ENCODE measurements around the gene PPP1R3G. TPM values are rescaled to one million over a fixed set of nuclear protein-coding genes. Genes with fewer than 3 reads are reported as not detected.

Gene PPP1R3G
- total RNA-seq, 2 donors from 2014 or later, result not detected

GRCh38 chr6:5072440-5072839, 12.7 kb upstream of the PPP1R3G start:
- H3K4me1 ChIP-seq (ENCODE audit: control insufficient read depth, insufficient read depth, low read length), result no peaks in the 10 kb centered on the region
- DNase-seq, result no peak

GRCh38 chr6:5073992-5074391, 11.1 kb upstream of the PPP1R3G start:
- Histone ChIP-seq H3K9ac (ENCODE audit: extremely low read depth, low read length, poor library complexity, severe bottlenecking) (no peak overlapping the region), H3K9me3 (ENCODE audit: control insufficient read depth, low read length) (no peaks in the 10 kb centered on the region), H3K4me3 (ENCODE audit: low read length) (no peak overlapping the region), H3K4me1 (ENCODE audit: control insufficient read depth, insufficient read depth, low read length) (no peaks in the 10 kb centered on the region), H3K36me3 (ENCODE audit: control insufficient read depth, insufficient read depth, low read length) (no peaks in the 10 kb centered on the region), H3K27ac (ENCODE audit: low read depth, low read length) (no peak overlapping the region), H3K27me3 (ENCODE audit: control insufficient read depth, insufficient read depth, low read length, poor library complexity, severe bottlenecking) (no peaks in the 10 kb centered on the region)
- TF ChIP-seq CTCF (conservative IDR thresholded peaks at IDR 0.05), result no peak
- no peaks in the 10 kb centered on the region for H3K36me3 Mint-ChIP-seq (ENCODE audit: low read depth)
- H3K9me3 Mint-ChIP-seq, result peaks cover 2% of the 10 kb centered on the region
- WGBS, 2 experiments (ENCODE audit: insufficient coverage in 1 of 2, insufficient read length in 1 of 2), result 86% methylated on average over 2 to 3 of the region's 3 CpGs
- H3K4me3 Mint-ChIP-seq, result no peak overlapping the region
- no peak for DNase-seq
- H3K27me3 Mint-ChIP-seq (ENCODE audit: insufficient read depth), result peaks cover 8% of the 10 kb centered on the region
- no peak overlapping the region for H3K27ac Mint-ChIP-seq
- no peaks in the 10 kb centered on the region for H3K4me1 Mint-ChIP-seq

More at GRCh38 chr6:5072440-5072839, 12.7 kb upstream of the PPP1R3G start:
- Histone ChIP-seq H3K4me3 (ENCODE audit: low read length) (no peak overlapping the region), H3K9ac (ENCODE audit: extremely low read depth, low read length, poor library complexity, severe bottlenecking) (no peak overlapping the region), H3K9me3 (ENCODE audit: control insufficient read depth, low read length) (no peaks in the 10 kb centered on the region), H3K27me3 (ENCODE audit: control insufficient read depth, insufficient read depth, low read length, poor library complexity, severe bottlenecking) (no peaks in the 10 kb centered on the region), H3K36me3 (ENCODE audit: control insufficient read depth, insufficient read depth, low read length) (no peaks in the 10 kb centered on the region), H3K27ac (ENCODE audit: low read depth, low read length) (no peak overlapping the region)
- H3K27me3 Mint-ChIP-seq (ENCODE audit: insufficient read depth), result peaks cover 11% of the 10 kb centered on the region
- no peaks in the 10 kb centered on the region for H3K4me1 Mint-ChIP-seq
- no peak overlapping the region for H3K4me3 Mint-ChIP-seq
- peaks cover 1% of the 10 kb centered on the region for H3K36me3 Mint-ChIP-seq (ENCODE audit: low read depth)
- H3K9me3 Mint-ChIP-seq, result peaks cover 2% of the 10 kb centered on the region
- no peak for TF ChIP-seq CTCF (conservative IDR thresholded peaks at IDR 0.05)
- no peak overlapping the region for H3K27ac Mint-ChIP-seq
- whole genome bisulfite sequencing, 2 experiments (ENCODE audit: insufficient coverage in 1 of 2, insufficient read length in 1 of 2), result 86 to 91% methylated on average over 6 of the region's 7 CpGs

GRCh38 chr6:5076931-5077330, 8.2 kb upstream of the PPP1R3G start:
- WGBS, 2 experiments (ENCODE audit: insufficient coverage in 1 of 2, insufficient read length in 1 of 2), result 94% methylated on average over 11 of the region's 11 CpGs

More at GRCh38 chr6:5076931-5077330, 8.2 kb upstream of the PPP1R3G start:
- peaks cover 2% of the 10 kb centered on the region for H3K9me3 Mint-ChIP-seq
- peaks cover 25% of the 10 kb centered on the region for H3K27me3 Mint-ChIP-seq (ENCODE audit: insufficient read depth)
- H3K4me3 Mint-ChIP-seq, result no peak overlapping the region
- no peak for TF ChIP-seq CTCF (conservative IDR thresholded peaks at IDR 0.05)
- Histone ChIP-seq H3K9me3 (ENCODE audit: control insufficient read depth, low read length) (no peaks in the 10 kb centered on the region), H3K9ac (ENCODE audit: extremely low read depth, low read length, poor library complexity, severe bottlenecking) (no peak overlapping the region), H3K27ac (ENCODE audit: low read depth, low read length) (no peak overlapping the region), H3K27me3 (ENCODE audit: control insufficient read depth, insufficient read depth, low read length, poor library complexity, severe bottlenecking) (peaks cover 2% of the 10 kb centered on the region), H3K36me3 (ENCODE audit: control insufficient read depth, insufficient read depth, low read length) (no peaks in the 10 kb centered on the region), H3K4me3 (ENCODE audit: low read length) (no peak overlapping the region), H3K4me1 (ENCODE audit: control insufficient read depth, insufficient read depth, low read length) (no peaks in the 10 kb centered on the region)
- H3K36me3 Mint-ChIP-seq (ENCODE audit: low read depth), result no peaks in the 10 kb centered on the region
- H3K27ac Mint-ChIP-seq, result no peak overlapping the region
- H3K4me1 Mint-ChIP-seq, result no peaks in the 10 kb centered on the region
- DNase-seq, result no peak
